KMS-11 (cell line): ENCODE results near the gene BAZ2B.

Experiments used
- H2AFZ ChIP-seq: fragments of 200-600 bp; sonication (generic); 2 replicates; pipeline ENCODE4 v1.6.1; 2016; ENCODE audit warnings: antibody characterized with exemption, mixed run types, low read depth
- H3K27ac ChIP-seq: fragments of 200-600 bp; sonication (generic); 2 replicates; pipeline ENCODE4 v1.6.1; 2016; ENCODE audit warnings: mild to moderate bottlenecking, mixed run types
- H3K27me3 ChIP-seq: fragments of 200-600 bp; sonication (generic); 2 replicates; pipeline ENCODE4 v1.6.1; 2017; ENCODE audit warnings: mild to moderate bottlenecking, low read depth, mixed run types, moderate library complexity; ENCODE audit not compliant: insufficient read depth
- H3K36me3 ChIP-seq: fragments of 200-600 bp; sonication (generic); 2 replicates; pipeline ENCODE4 v1.6.1; 2017; ENCODE audit warnings: mild to moderate bottlenecking, mixed run types; ENCODE audit not compliant: insufficient read depth
- H3K4me1 ChIP-seq: fragments of 200-600 bp; sonication (generic); 2 replicates; pipeline ENCODE4 v1.6.1; 2016; ENCODE audit warnings: mild to moderate bottlenecking, low read depth, mixed run types; ENCODE audit not compliant: poor library complexity, severe bottlenecking
- H3K4me2 ChIP-seq: fragments of 200-600 bp; sonication (generic); 2 replicates; pipeline ENCODE4 v1.7.0; 2016; ENCODE audit warnings: mild to moderate bottlenecking, mixed run types
- H3K4me3 ChIP-seq: fragments of 200-600 bp; sonication (generic); IDR thresholded peaks from 2 replicates; pipeline ENCODE4 v1.6.1; 2017; ENCODE audit warnings: low read depth, low read length, mixed read lengths; ENCODE audit not compliant: insufficient read depth
- H3K79me2 ChIP-seq: fragments of 200-600 bp; sonication (generic); 2 replicates; pipeline ENCODE4 v1.6.1; 2016; ENCODE audit warnings: low read depth, mixed run types; ENCODE audit not compliant: insufficient read depth
- H3K9ac ChIP-seq: fragments of 200-600 bp; sonication (generic); 2 replicates; pipeline ENCODE4 v1.6.1; 2016; ENCODE audit warnings: mild to moderate bottlenecking, mixed run types
- H4K20me1 ChIP-seq: fragments of 200-600 bp; sonication (generic); 2 replicates; pipeline ENCODE4 v1.6.1; 2016; ENCODE audit warnings: mild to moderate bottlenecking, mixed run types; ENCODE audit not compliant: insufficient read depth
- CTCF ChIP-seq: fragments of 200-600 bp; sonication (generic); conservative IDR thresholded peaks from 2 replicates; pipeline ENCODE4 v1.6.1; 2017; ENCODE audit warnings: low read depth, mild to moderate bottlenecking, antibody characterized with exemption, low read length, moderate library complexity, mixed read lengths

The BAZ2B gene

GRCh38 chr2:159300586-159300985 lies 315.8 kb downstream of the BAZ2B start:
- Histone ChIP-seq H3K9ac (no peak overlapping the region), H2AFZ (no peak overlapping the region), H3K27ac (no peak overlapping the region), H3K4me2 (no peak overlapping the region), H4K20me1 (no peaks in the 10 kb centered on the region), H3K4me1 (no peaks in the 10 kb centered on the region), H3K79me2 (no peaks in the 10 kb centered on the region), H3K27me3 (no peaks in the 10 kb centered on the region), H3K36me3 (no peaks in the 10 kb centered on the region), H3K4me3 (no peak overlapping the region)
- no peak for TF ChIP-seq CTCF

- no peak overlapping the region for H3K4me2 ChIP-seq
- no peaks in the 10 kb centered on the region for H3K36me3 ChIP-seq
- no peak overlapping the region for H3K9ac ChIP-seq
- H2AFZ ChIP-seq = no peak overlapping the region
- no peak overlapping the region for H3K27ac ChIP-seq
- H3K79me2 ChIP-seq = no peaks in the 10 kb centered on the region
- no peak overlapping the region for H3K4me3 ChIP-seq
- H3K4me1 ChIP-seq = no peaks in the 10 kb centered on the region
- TF ChIP-seq CTCF = no peak
- no peaks in the 10 kb centered on the region for H4K20me1 ChIP-seq
- H3K27me3 ChIP-seq = no peaks in the 10 kb centered on the region
These were observed 317.4 kb downstream of the BAZ2B start for GRCh38 chr2:159298967-159299366.

- Histone ChIP-seq H3K4me2 (no peak overlapping the region), H3K27me3 (no peaks in the 10 kb centered on the region)
These were observed 319.2 kb downstream of the BAZ2B start for GRCh38 chr2:159297042-159297707.

GRCh38 chr2:159292157-159292556 lies 324.2 kb downstream of the BAZ2B start:
- Histone ChIP-seq H3K27me3 (no peaks in the 10 kb centered on the region), H3K4me2 (no peak overlapping the region), H4K20me1 (no peaks in the 10 kb centered on the region), H3K79me2 (no peaks in the 10 kb centered on the region), H3K4me1 (peaks cover 32% of the 10 kb centered on the region), H3K36me3 (no peaks in the 10 kb centered on the region), H3K9ac (no peak overlapping the region), H3K4me3 (no peak overlapping the region), H3K27ac (no peak overlapping the region), H2AFZ (no peak overlapping the region)
- no peak for TF ChIP-seq CTCF

More at GRCh38 chr2:159297042-159297707, 319.2 kb downstream of the BAZ2B start:
- Histone ChIP-seq H3K36me3 (no peaks in the 10 kb centered on the region), H2AFZ (no peak overlapping the region), H3K27ac (no peak overlapping the region), H3K4me1 (no peaks in the 10 kb centered on the region), H3K4me3 (no peak overlapping the region), H3K79me2 (no peaks in the 10 kb centered on the region), H4K20me1 (no peaks in the 10 kb centered on the region), H3K9ac (no peak overlapping the region)
- no peak for TF ChIP-seq CTCF
